AG04450 (cell line): Measurements from ENCODE around the gene GMCL1. TPM values are rescaled to one million over a fixed set of nuclear protein-coding genes. Genes with fewer than 3 reads are reported as not detected.

Experiments used
- CTCF ChIA-PET: fragments of 300-600, 350-600 bp; formaldehyde crosslinking; extraction: SDS; loops from one replicate; lab custom pipeline; 2022; ENCODE audit warnings: antibody characterized with exemption, inconsistent platforms; lab: Charles Lee
- POLR2A ChIA-PET: fragments of 350-600 bp; formaldehyde crosslinking; extraction: SDS; loops from one replicate; lab custom pipeline; 2021; ENCODE audit warnings: antibody characterized with exemption, inconsistent platforms; lab: Yijun Ruan, JAX
- DNase-seq: peaks from one replicate; pipeline ENCODE4 v3.0.0-alpha.2; 2011; ENCODE audit warnings: low read depth, low spot score
- H3K27ac ChIP-seq: one replicate; pipeline ENCODE4 v1.5.1; 2012; ENCODE audit warnings: low read depth, low read length, control low read depth
- H3K27me3 ChIP-seq: one replicate; pipeline ENCODE4 v1.6.0; 2012; ENCODE audit warnings: low read length; ENCODE audit not compliant: control insufficient read depth, insufficient read depth
- H3K4me3 ChIP-seq: 2 replicates; pipeline ENCODE4 v1.5.1; 2011; ENCODE audit warnings: mild to moderate bottlenecking, low read depth, low read length, control low read depth
- H3K9me3 ChIP-seq: 2 replicates; pipeline ENCODE4 v1.5.1; 2012; ENCODE audit warnings: low read length; ENCODE audit not compliant: control insufficient read depth, insufficient read depth
- polyA plus RNA-seq: library from polyadenylated mRNA; depleted of rRNA; stranded (reverse); fragments of >200 nt; gene quantifications from 2 replicates; pipeline ENCODE4 v1.2.3, GENCODE V29; 2011
- TF ChIP-seq, protein P1 (sequence below): IDR thresholded peaks from 2 replicates; pipeline ENCODE4 v1.5.1; 2011; ENCODE audit warnings: low read depth, low read length, control low read depth, inconsistent platforms

GMCL1 gene
- polyA plus RNA-seq, 1 experiment, result 7.2 TPM

DNA sequence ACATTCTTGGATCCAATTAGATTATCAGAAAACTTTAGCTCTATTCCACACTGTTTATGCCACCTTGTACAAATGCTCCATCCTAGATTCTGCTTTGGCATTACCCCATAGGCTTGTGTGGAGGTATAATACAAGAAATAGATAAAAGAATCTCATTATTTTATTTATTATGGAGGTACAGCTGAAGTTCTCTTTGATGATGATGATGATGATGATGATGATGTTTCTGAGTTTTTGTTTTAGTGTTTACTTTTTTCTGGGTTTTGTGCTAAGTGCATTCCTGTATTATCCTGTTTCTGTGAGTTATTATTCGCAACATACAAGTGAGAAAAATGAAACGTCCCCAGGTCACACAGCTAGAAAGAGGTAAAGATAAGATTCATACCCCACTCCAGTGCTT lies 44.1 kb upstream of the GMCL1 start:
- H3K27ac ChIP-seq, result no peak overlapping the region
- no peak overlapping the region for H3K4me3 ChIP-seq
- ChIA-PET POLR2A (interaction anchor here (0.6 kb wide), 1 partner anchor 18 kb away, joined by 3 read pairs; no protein-coding TSS in a partner anchor), CTCF (interaction anchor here (0.7 to 1.5 kb wide), 3 partner anchors 30 to 61 kb away, joined by 4 to 5 read pairs (median 4); no protein-coding TSS in a partner anchor)
- no peak for DNase-seq
- no peaks in the 10 kb centered on the region for H3K27me3 ChIP-seq
- TF ChIP-seq, protein P1, sequence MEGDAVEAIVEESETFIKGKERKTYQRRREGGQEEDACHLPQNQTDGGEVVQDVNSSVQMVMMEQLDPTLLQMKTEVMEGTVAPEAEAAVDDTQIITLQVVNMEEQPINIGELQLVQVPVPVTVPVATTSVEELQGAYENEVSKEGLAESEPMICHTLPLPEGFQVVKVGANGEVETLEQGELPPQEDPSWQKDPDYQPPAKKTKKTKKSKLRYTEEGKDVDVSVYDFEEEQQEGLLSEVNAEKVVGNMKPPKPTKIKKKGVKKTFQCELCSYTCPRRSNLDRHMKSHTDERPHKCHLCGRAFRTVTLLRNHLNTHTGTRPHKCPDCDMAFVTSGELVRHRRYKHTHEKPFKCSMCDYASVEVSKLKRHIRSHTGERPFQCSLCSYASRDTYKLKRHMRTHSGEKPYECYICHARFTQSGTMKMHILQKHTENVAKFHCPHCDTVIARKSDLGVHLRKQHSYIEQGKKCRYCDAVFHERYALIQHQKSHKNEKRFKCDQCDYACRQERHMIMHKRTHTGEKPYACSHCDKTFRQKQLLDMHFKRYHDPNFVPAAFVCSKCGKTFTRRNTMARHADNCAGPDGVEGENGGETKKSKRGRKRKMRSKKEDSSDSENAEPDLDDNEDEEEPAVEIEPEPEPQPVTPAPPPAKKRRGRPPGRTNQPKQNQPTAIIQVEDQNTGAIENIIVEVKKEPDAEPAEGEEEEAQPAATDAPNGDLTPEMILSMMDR, result no peak
- H3K9me3 ChIP-seq, result no peaks in the 10 kb centered on the region

DNA sequence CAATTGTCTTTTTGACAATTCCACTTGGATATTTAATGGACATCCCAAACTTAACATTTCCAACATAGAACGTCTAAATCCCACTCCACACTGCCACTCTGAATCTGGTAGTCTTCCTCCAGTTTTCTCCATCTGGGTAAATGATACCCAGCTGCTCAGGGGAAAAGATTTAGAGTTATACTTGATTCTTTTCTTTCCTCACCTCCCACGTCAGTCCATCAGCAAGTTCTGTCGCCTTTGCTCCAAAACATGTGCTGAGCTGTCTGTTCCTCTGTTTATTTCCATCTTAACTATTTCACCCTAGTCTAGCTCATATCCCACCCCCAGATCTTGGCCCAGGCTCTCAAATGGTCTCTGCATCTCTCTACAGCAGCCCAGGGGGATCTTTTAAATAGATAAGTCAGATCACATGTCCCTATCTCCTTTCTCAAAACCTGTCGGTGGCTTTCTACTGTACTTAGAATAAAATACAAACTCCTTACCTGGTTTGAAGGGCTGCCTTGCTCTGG lies 43.4 kb upstream of the GMCL1 start:
- H3K9me3 ChIP-seq, result no peaks in the 10 kb centered on the region
- CTCF ChIA-PET, result no interaction called here
- H3K4me3 ChIP-seq, result no peak overlapping the region
- H3K27me3 ChIP-seq, result no peaks in the 10 kb centered on the region
- TF ChIP-seq, protein P1, result no peak
- POLR2A ChIA-PET, result interaction anchor here (0.6 kb wide), 1 partner anchor 19 kb away, joined by 3 read pairs; no protein-coding TSS in a partner anchor
- DNase-seq, result no peak
- no peak overlapping the region for H3K27ac ChIP-seq

DNA sequence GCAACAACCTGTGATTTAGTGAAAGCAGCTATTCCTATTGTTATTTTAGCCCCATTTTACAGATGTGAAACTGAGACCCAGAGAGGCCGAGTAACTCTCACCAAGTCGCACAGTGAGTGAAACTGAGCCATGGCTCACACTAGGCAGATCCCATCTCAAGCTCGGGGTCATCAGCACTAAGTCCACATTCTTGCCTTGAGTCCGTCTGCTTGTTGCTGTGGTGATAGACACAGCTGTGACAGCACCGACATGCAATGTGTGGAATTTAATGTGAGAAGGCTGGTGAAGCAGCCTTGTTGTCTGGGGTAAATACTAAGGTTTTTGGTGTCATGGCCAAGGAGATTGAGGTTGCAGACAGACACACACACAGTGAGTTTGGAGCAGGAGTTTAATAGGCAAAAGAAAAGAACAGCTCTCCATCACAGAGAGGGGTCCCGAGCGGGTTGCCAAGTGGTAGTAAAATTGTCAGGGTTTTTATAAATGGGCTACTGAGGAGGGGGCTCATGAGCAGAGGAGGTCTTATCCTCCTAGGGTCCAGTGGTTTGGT lies 40.2 kb upstream of the GMCL1 start:
- peak; percentile 62 for DNase-seq
- Histone ChIP-seq H3K4me3 (no peak overlapping the region), H3K27ac (peak overlapping the region; percentile 47), H3K27me3 (no peaks in the 10 kb centered on the region), H3K9me3 (no peaks in the 10 kb centered on the region)
- TF ChIP-seq, protein P1, result no peak
- ChIA-PET CTCF (interaction anchor here (0.5 to 3.8 kb wide), 6 partner anchors 13 to 65 kb away, joined by 3 to 28 read pairs (median 4); no protein-coding TSS in a partner anchor), POLR2A (interaction anchor here (1.0 to 2.2 kb wide), 3 partner anchors 17 to 47 kb away, joined by 4 to 12 read pairs (median 7); partner anchors contain the start of gene ANXA4)

DNA sequence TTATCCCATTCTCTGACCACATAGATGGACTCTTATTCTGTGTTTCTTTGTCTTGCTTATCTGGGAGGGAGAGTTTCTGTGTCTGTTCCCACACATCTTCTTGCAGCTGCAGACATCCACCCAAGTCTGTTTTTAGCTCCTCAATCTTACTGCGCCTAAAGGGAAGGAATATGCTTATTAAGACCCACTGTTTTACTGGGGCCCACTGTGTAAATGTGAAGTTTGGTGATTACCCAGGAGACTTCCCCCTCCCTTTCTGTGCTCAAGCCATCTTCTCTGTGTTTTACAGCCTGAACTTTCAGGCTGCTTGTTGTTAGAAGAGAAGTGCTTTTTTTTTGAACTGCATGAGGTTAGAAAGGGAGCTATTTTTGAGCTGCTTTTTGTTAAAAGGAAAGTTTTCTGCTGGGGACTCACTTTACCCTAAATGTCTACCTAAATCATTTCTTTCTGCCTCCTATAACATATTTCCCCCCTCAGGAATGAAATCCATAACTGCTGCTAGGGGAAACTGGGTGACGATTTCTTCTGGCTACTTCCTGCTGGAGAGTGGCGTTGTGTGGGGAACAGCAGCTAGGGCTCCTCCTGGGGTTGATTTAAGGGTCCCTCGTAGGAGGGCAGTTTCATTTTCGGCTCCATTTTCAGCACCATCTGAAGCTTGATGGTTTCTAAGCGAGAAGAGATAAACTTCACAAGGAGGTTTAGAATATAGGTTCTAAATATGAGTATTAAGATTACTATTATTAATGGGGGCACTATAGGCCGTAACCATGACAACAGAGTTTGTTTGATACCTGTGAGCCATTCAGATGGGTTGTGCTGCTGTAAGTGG lies 39.5 kb upstream of the GMCL1 start:
- TF ChIP-seq, protein P1, result peak; percentile 21; the same call in 1 of the 2 replicates
- Histone ChIP-seq H3K9me3 (no peaks in the 10 kb centered on the region), H3K27me3 (no peaks in the 10 kb centered on the region), H3K27ac (peak overlapping the region; percentile 61), H3K4me3 (peak overlapping the region; percentile 15; the same call in 1 of the 2 replicates)
- ChIA-PET CTCF (interaction anchor here (1.1 to 3.8 kb wide), 4 partner anchors 13 to 66 kb away, joined by 3 to 28 read pairs (median 8); no protein-coding TSS in a partner anchor), POLR2A (interaction anchor here (1.0 to 2.2 kb wide), 3 partner anchors 17 to 48 kb away, joined by 4 to 12 read pairs (median 7); partner anchors contain the start of gene ANXA4)
- no peak for DNase-seq
